Activated CD4-positive, CD25-positive, alpha-beta regulatory T cell (primary cell): Measurements from ENCODE around the gene VPS8.
"Not testable (repeated sequence)": the region's sequence is repeated elsewhere in the genome, so short reads cannot be mapped to it uniquely, and the experiment has no call there.

Experiments used
- DNase-seq, 4 experiments: peaks; one replicate each; lab custom pipeline; 2025; lab: John Stamatoyannopoulos, UW

VPS8 gene

DNA sequence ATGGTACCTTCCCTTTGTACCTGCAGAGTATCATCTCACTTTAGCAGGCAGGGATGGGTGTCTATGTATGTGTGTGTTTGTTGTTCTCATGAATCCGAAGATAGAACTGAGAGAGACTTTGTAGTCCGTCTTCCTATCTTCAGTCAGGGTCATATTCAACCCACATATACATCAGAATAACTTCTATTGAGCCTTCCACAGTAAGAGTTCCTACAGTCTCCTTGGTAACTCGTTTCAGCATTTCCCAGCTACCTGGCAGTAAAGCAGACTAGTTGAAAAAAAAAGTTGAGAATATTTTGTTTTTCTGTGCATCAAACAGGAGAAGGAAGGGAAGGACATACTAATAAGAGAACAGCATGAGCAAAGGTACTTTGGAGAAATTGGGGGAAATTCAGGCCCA, 106.8 kb downstream of the VPS8 start:
- no peak for DNase-seq

DNA sequence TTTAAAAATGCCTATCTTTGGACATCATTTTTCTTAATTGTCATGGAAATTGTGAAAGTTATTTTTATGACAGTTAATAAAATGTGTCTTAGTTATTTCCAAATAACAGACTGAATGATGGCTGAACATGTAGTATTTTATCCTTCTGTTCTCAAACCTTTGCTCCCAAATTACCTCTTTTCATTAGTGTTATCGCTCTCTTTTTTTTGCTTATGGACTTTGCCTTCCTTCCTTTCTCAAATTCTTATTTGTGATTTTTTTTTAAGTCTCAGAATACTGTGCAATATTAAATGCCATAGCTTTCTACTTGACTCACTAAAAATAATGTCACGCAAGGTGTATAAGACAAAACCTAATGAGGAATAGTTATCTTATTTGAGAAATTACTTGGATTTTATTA, 107.7 kb downstream of the VPS8 start:
- no peak for DNase-seq

DNA sequence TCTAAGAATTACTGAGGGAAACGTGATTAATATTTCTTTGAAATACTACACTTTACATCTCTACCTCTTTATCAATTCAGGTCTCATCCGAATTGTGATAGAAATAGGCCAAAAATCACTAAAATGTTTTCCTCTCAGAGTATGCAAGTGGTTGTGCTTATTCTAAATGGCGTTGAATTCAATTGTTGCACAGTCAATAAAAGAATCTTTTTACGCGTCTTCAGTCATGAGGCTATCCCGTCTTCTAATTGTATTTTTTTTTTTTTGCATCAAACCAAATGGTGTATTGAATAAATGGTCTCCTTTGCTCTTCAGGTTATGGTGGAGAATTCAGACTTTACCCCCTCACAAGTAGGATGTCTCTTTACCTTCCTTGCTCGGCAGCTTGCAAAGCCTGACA, 112.6 kb downstream of the VPS8 start:
- no peak for DNase-seq

DNA sequence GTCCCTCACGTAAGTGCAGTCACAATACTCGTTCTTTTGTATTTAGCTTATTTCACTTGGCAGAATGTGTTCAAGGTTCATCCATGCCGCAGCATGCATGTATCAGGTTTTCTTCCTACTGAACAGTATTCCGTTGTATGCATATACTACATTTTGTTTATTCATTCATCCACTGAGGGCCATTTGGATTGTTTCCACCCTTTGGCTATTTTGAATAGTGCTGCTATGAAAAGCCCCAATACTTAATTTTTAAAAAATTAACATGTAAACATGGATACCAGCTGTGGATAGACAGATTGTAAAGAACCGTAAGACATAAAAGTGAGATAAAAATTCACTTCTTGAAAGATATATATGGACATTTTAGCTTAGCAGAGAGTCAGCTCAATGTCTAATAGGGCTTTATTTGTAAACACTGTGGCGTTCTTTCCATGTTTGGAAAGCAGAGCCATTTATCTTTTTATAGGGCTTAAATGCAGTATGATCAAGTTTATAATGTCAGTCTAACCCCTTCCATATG, 115.9 kb downstream of the VPS8 start:
- no peak for DNase-seq

DNA sequence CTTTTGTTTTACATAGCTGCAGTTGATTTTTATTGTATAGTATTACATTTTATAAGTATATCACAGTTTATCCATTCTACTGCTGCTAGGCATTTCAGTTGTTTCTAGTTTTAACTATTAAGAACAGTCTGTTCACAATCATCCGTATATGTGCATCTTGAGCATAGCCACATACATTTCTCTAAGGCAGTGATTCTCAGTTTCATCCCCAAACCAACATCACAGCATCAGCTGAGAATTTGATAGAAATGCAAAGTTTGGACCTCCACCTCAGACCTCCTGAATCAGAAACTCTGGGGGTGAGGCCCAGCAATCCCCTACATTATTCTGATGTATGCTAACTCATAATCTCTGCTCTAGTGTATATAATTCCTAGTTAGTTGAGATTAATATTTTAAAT, 120.8 kb downstream of the VPS8 start:
- DNase-seq = no peak

DNA sequence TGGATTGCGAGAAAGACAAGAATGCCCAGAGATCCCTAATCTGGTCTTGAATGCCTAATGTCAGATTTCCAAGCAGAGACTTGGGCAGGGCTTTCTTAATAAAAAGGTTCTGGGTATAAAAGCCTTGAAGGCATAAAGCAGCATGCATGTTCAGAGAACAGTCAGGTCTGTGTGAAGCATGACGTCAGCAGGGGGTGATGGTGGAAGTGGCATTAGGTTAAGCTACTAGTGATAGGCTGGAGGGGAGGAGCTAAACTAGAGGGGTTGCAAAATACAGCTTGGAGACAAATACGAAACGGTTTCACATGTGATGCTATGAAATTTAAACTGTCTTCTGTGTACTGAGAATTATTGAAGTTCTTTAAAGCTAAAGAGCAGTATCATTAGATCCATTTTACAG, 125.6 kb downstream of the VPS8 start:
- DNase-seq = no peak

DNA sequence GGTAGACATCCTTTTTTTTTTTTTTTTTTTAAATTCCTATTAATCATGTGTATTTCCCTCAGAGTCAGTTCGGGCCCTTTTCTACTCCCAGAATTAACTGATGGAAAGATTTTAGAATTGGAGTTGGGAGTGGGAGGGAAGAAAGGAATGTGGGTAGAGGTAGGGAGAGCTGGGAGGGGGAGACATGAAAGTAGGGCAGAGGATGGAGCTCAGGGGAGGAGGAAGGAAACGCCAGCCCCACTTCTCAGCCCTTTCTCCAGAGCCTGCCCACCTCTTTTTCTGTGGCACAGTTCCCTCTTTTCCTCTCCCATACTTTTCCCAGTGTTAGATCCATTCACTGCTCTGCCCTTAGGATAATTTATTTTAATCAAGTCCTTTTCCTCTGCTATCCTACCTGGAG, 129.4 kb downstream of the VPS8 start:
- DNase-seq = no peak

DNA sequence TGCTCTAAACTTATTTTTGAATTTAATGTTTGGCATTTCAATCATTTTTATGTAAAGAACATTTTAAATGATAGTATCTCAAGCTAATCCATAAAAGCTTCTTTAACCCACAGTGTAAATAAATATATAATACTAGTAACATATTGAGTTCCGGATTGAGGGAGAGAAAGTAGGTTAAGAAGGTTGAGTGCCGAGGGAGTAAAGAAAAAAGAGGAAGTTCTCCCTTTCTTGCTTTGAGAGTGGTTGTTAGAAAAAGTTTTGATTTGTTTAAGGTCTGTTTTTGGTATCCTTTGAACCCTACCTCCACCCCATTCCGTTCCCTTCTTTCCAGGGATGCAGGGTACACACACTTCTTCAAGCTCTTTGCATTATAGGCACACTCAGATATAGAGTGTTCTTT, 130.8 kb downstream of the VPS8 start:
- DNase-seq = no peak

DNA sequence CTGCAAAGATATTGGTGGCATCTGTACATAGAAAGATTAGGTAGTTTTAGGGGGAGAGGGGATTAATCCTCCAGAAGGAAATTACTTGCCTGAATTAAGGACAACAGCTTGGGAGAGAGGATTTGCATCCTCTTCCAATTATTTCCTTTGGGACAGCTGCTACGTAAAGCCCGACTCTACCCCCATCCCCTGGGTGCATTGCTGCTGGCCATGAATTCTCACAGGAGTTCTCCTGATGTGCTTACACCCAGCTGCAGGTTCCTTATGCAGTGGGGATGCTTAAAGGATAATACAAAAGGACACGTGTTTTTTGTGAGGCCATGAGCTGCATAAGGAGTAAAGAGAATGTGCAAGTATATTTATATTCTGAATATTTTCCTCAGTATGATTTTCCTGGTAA, 132.3 kb downstream of the VPS8 start:
- DNase-seq = no peak

DNA sequence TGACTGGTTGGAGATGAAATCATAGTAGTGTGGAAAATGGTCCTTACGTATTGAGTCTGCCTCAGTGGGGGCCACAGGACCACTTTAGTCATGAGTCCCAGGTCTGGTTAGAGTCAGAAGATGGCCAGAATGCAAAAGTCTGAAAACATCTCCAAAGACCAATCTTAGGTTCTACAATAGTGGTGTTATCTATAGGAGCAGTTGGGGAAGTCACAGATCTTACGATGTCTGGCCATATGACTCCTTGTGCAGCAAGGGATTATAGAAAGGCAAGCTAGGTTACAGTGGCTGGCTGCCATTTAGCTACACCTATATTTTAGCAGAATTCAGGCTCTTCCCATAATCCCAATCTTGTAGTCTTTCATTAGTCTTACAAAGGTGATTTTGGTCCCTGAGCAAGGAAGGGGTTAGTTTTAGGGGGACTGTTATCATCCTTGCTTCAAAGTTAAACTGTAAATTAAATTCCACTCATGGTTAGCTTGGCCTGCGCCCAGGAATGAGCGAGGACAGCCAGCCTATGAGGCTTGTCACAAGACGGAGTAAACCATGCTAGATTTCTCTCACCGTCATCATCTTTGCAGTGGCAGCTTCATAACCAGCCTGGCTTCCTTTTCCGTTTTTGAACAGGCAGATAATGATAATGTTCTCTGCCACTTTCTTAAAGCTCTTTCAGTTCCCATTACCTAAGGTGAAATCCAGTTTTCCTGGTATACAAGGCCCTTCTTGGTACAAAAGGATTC, 134.1 kb downstream of the VPS8 start:
- DNase-seq = no peak

DNA sequence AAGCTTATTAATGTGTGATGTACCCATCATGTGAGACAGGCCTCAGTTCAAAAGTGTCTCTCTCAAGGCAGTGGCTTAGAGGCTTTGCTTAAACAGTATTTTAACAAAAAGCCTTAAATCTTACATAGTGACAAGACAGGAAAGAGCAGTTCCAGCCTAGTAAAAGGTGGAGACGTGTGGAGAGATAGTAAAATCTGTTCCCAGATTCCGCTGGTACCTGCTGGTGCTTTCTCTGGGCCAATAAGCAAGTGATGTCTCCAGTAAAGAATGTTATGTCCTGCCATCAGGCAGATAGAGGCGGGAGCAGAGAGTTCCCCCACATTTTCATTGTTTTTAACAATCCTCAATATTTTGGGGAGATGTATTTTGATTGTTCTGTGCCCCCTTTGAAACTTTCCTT, 135.0 kb downstream of the VPS8 start:
- no peak for DNase-seq

DNA sequence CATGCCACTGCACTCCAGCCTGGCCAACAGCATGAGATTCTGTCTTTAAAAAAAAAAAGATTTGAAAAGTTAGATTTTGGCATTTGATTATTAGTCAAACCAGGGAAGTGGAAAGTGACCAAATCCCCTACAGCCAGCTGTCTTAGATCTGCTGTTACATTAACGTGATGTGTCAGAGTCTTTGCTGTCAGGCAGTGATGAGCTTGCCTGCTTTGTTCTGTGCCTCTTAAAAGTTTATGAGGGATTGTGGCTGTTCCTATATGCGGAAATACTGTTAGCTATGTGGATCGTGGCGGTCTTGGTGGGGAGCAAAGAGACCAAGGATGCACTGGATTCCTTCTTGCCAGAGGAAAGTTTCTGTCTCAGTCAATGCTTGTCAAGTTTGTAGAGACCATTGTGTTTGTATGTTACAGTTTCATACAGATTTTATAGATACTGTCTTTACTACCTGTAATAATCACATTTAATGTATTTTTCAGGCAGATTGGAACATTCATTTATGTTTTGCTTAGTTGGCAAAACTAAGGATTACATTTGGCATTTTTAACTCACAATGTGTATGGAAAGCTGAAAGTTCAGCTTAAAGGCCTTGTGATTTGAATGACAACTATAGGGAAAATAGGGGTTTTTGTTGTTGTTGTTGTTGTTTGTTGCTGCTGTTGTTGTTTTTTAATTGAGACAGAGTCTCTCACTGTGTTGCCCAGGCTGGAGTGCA, 137.4 kb downstream of the VPS8 start:
- no peak for DNase-seq

DNA sequence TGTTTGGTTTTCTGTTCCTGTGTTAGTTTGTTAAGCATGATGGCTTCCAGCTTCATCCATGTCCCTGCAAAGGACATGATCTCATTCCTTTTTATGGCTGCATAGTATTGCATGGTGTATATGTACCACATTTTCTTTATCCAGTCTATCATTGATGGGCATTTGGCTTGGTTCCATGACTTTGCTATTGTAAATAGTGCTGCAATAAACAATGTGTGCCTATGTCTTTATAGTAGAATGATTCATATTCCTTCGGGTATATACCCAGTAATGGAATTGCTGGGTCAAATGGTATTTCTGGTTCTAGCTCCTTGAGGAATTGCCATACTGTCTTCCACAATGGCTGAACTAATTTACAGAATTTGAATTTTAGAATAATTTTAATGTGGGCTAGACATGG, 138.8 kb downstream of the VPS8 start:
- not testable (repeated sequence) for DNase-seq

DNA sequence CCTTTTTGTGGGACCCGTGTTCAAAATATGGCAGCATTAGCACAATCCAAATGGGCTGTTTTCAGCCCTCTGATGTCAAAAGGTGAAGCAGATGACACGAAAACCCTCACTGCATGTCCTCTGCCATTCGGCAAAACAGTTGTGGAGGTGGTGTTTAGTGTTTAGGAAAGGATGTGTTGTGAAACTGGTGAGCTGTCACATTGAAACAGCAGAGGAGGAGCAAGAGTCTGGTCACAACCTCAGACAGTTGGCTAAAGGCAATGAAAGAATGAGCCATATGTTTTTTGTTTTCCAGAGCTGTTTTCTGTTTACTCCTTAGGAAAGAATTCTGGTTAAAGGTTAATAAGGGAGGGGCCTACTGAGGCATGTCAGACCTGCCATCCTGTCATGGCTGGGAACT, 140.7 kb downstream of the VPS8 start:
- no peak for DNase-seq

DNA sequence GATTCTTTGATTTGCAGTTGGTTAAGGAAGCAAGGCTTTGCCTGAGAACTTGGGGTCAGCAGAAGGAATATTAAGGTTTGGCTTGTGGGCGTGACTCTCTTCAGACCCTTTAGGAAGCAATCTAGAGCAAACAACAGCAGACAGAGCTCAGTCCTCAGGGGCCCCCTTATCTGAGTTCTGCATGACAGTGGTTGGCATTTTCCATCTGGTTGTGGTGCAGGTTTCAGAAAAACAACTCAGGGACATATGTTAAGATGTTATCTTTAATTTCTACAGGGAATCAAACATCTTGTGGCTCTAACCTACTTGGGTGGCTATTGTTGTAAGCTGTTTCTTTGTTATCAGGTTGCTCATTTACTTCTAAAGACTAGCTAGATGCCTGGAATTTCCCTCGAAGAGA, 141.4 kb downstream of the VPS8 start:
- no peak for DNase-seq

DNA sequence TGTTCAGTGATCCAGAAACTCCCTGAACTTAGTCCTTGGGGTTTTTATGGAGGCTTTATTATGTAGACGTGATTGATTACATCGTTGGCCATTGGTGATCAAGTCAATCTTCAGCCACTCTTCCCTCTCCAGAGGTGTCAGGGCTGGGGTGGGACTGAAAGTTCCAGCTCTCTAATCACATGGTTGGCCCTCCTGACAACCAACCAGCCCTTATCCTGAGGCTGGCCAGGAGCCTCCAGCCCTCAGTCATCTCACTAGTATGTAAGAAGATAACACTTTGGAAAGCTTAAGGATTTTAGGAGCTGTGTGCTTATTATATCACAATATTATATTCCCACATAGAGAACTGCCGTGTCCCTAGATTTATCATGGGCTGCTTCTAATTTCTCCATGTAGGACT, 142.3 kb downstream of the VPS8 start:
- no peak for DNase-seq

DNA sequence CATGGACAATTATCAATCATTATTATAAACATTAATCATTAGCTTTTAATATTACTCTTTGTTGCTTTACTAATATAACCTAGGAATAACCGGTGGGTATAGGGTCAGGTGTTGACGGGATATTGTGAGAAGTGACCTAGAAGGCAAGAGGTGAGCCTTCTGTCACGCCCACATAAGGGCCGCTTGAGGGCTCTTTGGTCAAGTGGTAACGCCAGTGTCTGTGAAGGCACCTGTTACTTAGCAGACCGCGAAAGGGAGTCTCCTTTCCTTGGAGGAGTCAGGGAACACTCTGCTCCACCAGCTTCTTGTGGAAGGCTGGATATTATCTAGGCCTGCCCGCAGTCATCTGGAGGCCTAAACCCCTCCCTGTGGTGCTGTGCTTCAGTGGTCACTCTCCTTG, 142.9 kb downstream of the VPS8 start:
- not testable (repeated sequence) for DNase-seq

DNA sequence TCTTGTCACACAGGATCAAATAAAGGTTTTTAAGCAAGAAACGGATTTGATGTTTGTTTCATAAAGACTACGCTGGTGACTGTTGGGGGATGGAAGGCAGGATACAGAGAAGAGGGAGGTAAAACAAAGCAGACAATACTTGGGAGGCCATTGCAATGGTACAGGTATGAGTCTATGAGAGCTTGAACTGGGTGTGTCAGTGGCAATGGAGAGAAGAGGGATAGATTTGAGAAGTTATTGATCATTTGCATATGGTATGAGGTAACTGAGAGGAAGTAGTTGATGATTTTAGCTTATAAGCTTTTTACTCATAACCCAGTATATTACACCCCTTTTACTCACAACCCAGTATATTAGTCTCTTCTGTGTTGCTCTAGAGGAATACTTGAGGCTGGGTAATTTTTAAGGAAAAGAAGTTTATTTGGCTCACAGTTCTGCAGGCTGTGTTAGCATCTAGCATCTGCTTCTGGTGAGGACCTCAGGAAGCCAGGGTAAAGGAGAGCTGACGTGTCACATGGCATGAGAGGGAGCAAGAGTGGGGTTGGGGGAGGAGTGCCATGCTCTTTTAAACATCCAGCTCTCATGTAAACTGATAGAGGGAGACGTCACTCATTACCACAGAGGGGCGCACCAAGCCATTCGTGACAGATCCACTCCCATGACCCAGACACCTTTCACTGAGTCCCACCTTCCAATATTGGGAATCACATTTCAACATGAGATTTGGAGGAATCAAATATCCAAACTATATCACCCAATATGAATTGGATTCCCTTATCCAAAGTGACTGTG, 153.9 kb downstream of the VPS8 start:
- no peak for DNase-seq

DNA sequence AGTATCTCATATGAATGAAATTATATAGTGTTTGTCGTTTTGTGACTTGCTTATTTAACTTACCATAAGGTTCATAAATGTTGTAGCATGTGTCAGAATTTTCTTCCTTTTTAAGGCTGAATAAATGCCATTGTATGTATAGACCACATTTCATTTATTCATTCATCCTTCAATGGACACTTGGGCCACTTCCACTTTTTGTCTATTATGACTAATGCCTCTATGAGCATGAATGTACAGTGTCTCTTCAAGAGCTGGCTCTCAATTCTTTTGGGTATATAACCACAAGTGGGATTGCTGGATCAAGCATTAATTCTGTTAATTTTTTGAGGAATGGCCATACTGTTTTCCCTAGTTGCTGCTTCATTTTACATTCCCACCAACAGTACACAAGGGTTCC, 156.1 kb downstream of the VPS8 start:
- DNase-seq = no peak

DNA sequence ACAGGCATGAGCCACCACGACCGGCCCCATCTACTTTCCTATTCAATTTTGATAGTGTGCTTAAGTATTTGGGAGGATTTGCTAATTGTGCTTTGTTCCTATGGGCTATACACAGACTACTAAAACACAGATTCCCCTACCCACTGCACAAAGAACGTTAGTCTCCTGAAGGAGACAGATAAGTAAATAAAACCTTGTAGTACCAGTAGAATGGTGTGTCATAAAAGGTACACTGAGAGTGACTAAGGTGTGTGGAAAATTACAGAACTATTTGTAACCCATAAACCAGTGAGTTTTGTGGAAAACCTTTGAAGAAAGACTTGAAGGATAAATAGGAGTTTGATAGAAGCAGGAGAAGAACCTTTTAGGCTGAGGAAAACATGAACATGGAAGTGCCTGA, 158.2 kb downstream of the VPS8 start:
- no peak for DNase-seq

DNA sequence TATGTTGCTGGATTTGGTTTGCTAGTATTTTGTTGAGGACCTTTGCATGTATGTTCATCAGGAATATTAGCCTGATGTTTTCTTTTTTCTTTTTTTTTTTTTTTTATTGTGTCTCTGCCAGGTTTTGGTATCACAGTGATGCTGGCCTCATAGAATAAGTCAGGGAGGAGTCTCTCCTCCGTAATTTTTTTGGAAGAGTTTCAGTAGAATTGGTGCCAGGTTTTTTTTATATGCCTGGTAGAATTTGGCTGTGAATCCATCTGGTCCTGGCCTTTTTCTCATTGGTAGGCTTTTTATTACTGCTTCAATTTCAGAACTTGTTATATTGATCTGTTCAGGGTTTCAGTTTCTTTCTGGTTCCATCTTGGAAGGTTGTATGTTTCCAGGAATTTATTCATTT, 165.8 kb downstream of the VPS8 start:
- DNase-seq = no peak

DNA sequence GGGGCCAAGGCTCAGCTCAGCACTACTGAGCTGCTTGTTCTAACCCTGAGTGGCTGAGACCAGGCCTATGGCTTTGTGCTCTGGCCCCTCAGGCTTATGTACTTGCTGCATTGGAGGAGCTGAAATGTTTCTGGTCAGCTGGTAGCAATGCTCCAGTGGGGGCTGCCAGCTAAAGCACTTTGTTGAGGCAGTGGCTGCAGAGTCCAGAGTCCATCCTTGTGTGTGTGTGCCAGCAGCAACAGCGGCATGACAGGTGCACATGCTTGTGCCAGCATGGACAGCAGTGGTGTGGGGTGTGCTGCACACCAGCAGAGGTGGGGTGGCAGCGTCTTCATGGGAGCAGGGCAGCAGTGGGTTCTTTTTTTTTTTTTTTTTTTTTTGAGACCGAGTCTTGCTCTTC, 169.1 kb downstream of the VPS8 start:
- DNase-seq = no peak

DNA sequence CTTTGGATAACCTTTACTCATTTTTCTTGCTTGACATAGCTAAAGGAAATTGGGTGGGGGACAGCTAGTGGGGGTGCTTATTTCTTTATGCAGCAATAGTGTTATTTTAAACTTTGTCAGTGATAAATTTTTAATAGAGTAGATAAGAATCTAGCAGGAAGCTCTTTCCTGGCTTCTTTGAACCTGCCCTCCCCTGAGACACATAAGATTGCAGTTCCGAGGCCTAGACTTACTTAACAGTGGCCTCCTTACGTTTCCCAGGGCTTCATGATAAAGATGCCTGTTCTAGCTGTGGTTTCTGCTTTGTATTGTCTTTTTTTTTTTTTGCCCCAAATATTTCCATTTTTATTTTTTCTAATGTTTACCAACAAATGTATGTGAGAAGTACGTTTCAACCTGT, 170.1 kb downstream of the VPS8 start:
- DNase-seq = no peak
